K562 (cell line): ENCODE data around the gene TERT. TPM values are rescaled to one million over a fixed set of nuclear protein-coding genes. Genes with fewer than 3 reads are reported as not detected.
"Not testable (repeated sequence)": the region's sequence is repeated elsewhere in the genome, so short reads cannot be mapped to it uniquely, and the experiment has no call there.

ENCODE experiments used
- ATAC-seq: fragments of 200-7000 bp; cut with Tn5 transposase; 3 replicates; pipeline ENCODE4 v1.9.1; 2020; ENCODE audit warnings: moderate library complexity
- BruUV-seq: library from RNA; stranded (reverse); fragments of 400-500 nt; replicated peaks from 2 replicates; lab custom pipeline; 2021; lab: Mats Ljungman, UMichigan
- CTCF ChIA-PET: fragments of 300-600 bp; formaldehyde crosslinking; extraction: SDS; loops from one replicate; lab custom pipeline; 2021; ENCODE audit warnings: low intra/inter-chr PET ratio; lab: Yijun Ruan, JAX
- POLR2A ChIA-PET: fragments of 300-600, 350-650 bp; sonication (Branson Sonifier 250); formaldehyde crosslinking; extraction: SDS; loops from one replicate; lab custom pipeline; 2021; ENCODE audit warnings: antibody characterized with exemption, inconsistent platforms; lab: Yijun Ruan, JAX
- DNase-seq, 4 experiments: peaks; one replicate each; pipeline versions ENCODE4 v3.0.0 to v3.0.0-alpha.2; 2011 to 2018; ENCODE audit warnings: low spot score in 3 of 4, mixed read lengths in 3 of 4; ENCODE audit errors: extremely low read depth in 1 of 4
- FAIRE-seq: peaks from 2 replicates; lab custom pipeline; 2011; peaks lifted over from hg19 to GRCh38; lab: Jason Lieb, UNC
- H2AFZ ChIP-seq: 2 replicates; pipeline ENCODE4 v1.6.0; 2011; ENCODE audit warnings: low read depth, low read length, control low read depth, inconsistent platforms
- H3K27ac ChIP-seq: fragments of 200-600 bp; 3 replicates; pipeline ENCODE4 v1.8.0; 2011; ENCODE audit warnings: low read depth, mild to moderate bottlenecking, control low read depth, inconsistent platforms, low read length, moderate library complexity, mixed read lengths; ENCODE audit errors: extremely low read depth
- H3K27me3 ChIP-seq, 2 experiments: fragments of 300-600 bp in 1 of 2; 2 replicates in 1 of 2; 3 replicates in 1 of 2; pipeline versions ENCODE4 v1.6.0 to v1.8.0; 2011; ENCODE audit warnings: inconsistent platforms in 2 of 2, low read length in 2 of 2, mild to moderate bottlenecking in 1 of 2, mixed read lengths in 1 of 2, moderate library complexity in 1 of 2; ENCODE audit not compliant: control insufficient read depth in 2 of 2, insufficient read depth in 2 of 2
- H3K36me3 ChIP-seq: fragments of 300-600 bp; 3 replicates; pipeline ENCODE4 v1.8.0; 2011; ENCODE audit warnings: mild to moderate bottlenecking, low read length, inconsistent platforms; ENCODE audit not compliant: control insufficient read depth, insufficient read depth
- H3K4me1 ChIP-seq, 2 experiments: fragments of 200-600 bp in 1 of 2; replicated peaks in 1 of 2; 2 replicates in 1 of 2; 3 replicates in 1 of 2; pipeline versions ENCODE4 v1.5.1 to v1.8.0; 2011; ENCODE audit warnings: inconsistent platforms in 2 of 2, low read length in 2 of 2, mild to moderate bottlenecking in 1 of 2, mixed read lengths in 1 of 2, moderate library complexity in 1 of 2; ENCODE audit not compliant: control insufficient read depth in 2 of 2, insufficient read depth in 2 of 2
- H3K4me2 ChIP-seq: 2 replicates; pipeline ENCODE4 v1.6.1; 2011; ENCODE audit warnings: low read length, control low read depth, inconsistent platforms, mixed read lengths; ENCODE audit not compliant: insufficient read depth
- H3K4me3 ChIP-seq: fragments of 200-600 bp; sonication (generic), shearing (Covaris generic); 2 replicates; pipeline ENCODE4 v1.5.1; 2016; ENCODE audit warnings: control low read depth, inconsistent platforms
- H3K79me2 ChIP-seq: fragments of 200-600 bp; 3 replicates; pipeline ENCODE4 v1.8.0; 2011; ENCODE audit warnings: low read length, inconsistent platforms; ENCODE audit not compliant: control insufficient read depth, insufficient read depth
- H3K9ac ChIP-seq, 2 experiments: 2 replicates each; pipeline versions ENCODE4 v1.6.0 to v1.6.1; 2011; ENCODE audit warnings: low read depth in 2 of 2, low read length in 2 of 2, control low read depth in 1 of 2, inconsistent platforms in 1 of 2, mild to moderate bottlenecking in 1 of 2, mixed read lengths in 1 of 2; ENCODE audit not compliant: insufficient read depth in 1 of 2
- H3K9me1 ChIP-seq: one replicate; pipeline ENCODE4 v1.6.0; 2011; ENCODE audit warnings: inconsistent platforms, mild to moderate bottlenecking, low read length, moderate library complexity; ENCODE audit not compliant: control insufficient read depth, insufficient read depth
- H3K9me3 ChIP-seq: replicated peaks from 2 replicates; pipeline ENCODE4 v1.5.1; 2011; ENCODE audit warnings: low read depth, low read length, inconsistent platforms; ENCODE audit not compliant: control insufficient read depth, insufficient read depth
- H4K20me1 ChIP-seq: replicated peaks from 2 replicates; pipeline ENCODE4 v1.6.1; 2011; ENCODE audit warnings: low read length, inconsistent platforms, mixed read lengths; ENCODE audit not compliant: control insufficient read depth, insufficient read depth
- POLR2A ChIP-seq: fragments of 450-650 bp; conservative IDR thresholded peaks from 2 replicates; pipeline ENCODE4 v1.6.1; 2016
- SUPT5H ChIP-seq: fragments of 450-650 bp; IDR thresholded peaks from 2 replicates; pipeline ENCODE4 v1.6.1; 2016
- ZNF263 ChIP-seq: sonication (generic); formaldehyde crosslinking; IDR thresholded peaks from 2 replicates; pipeline ENCODE4 v1.8.0; 2022; ENCODE audit warnings: mild to moderate bottlenecking, missing genetic modification reagents, borderline replicate concordance
- WGBS: fragments of 100-300 bp; shearing (Covaris generic); methylation state at CpG from one replicate; pipeline ENCODE4 v1.1.6; 2016; ENCODE audit warnings: low coverage, mixed read lengths; ENCODE audit not compliant: insufficient coverage; ENCODE audit errors: missing lambda C conversion rate; 5-methylcytosine and 5-hydroxymethylcytosine counted together
- in situ Hi-C: fragments of 300-500 bp; cut with MboI; formaldehyde crosslinking; loops from 4 replicates; pipeline ENCODE4 v1.15.0; 2018; ENCODE audit warnings: inconsistent platforms, mixed read lengths
- intact Hi-C: fragments of 100-400 bp; cut with micrococcal nuclease; formaldehyde crosslinking; loops from 2 replicates; pipeline ENCODE4 v1.14.2; 2022
- polyA plus RNA-seq, 8 experiments: library from polyadenylated mRNA; depleted of rRNA in 4 of 8; stranded (reverse) in 5 of 8; unstranded in 3 of 8; fragments of >200 nt; fragmentation: Nextera tagmentation in 2 of 8; fragmentation: Illumina TruSeq in 1 of 8; extraction: Ambion mirVana in 2 of 8; extraction: Trizol in 1 of 8; gene quantifications; 2 replicates each; pipeline versions ENCODE4 v1.2.1 to v1.2.3, GENCODE V29; 2011 to 2014; ENCODE audit warnings: inconsistent platforms in 1 of 8, missing spikeins in 1 of 8
- total RNA-seq, 7 experiments: library from RNA; depleted of rRNA in 6 of 7; stranded (reverse); fragments of >200 nt in 6 of 7; fragmentation: Illumina TruSeq in 2 of 7; extraction: Trizol in 2 of 7; gene quantifications; 2 replicates each; pipeline versions ENCODE4 v1.2.1 to v1.2.3, GENCODE V29; 2011 to 2021; ENCODE audit warnings: low replicate concordance in 1 of 7
- TF ChIP-seq, protein P1 (sequence below): fragments of 450-650 bp; IDR thresholded peaks from 2 replicates; pipeline ENCODE4 v1.6.1; 2018; ENCODE audit not compliant: partially characterized antibody

Gene TERT
- total and polyA plus RNA-seq, 9 of the 15 experiments (the other 6 are each of a cell fraction or from before 2014, with no cell fraction given): 0.08 to 4.5 (median 0.98) TPM; not detected in 1

DNA sequence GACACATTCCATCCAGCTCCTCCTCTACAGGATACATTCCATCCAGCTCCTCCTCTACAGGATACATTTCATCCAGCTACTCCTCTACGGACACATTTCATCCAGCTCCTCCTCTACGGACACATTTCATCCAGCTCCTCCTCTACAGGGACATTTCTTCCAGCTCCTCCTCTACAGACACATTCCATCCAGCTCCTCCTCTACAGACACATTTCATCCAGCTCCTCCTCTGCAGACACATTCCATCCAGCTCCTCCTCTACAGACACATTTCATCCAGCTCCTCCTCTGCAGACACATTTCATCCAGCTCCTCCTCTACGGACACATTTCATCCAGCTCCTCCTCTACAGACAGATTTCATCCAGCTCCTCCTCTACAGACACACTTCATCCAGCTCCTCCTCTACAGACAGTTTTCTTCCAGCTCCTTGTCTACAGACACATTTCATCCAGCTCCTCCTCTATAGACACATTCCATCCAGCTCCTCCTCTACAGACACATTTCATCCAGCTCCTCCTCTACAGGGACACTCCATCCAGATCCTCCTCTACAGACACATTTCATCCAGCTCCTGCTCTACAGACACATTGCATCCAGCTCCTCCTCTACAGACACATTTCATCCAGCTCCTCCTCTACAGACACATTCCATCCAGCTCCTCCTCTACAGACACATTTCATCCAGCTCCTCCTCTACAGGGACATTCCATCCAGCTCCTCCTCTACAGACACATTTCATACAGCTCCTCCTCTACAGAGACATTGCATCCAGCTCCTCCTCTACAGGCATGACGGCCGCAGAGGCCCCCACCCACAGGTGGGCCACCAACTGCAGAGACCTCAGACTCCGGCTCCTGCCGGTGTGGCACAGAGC lies 33.6 kb upstream of the TERT start:
- H3K9me3 ChIP-seq, in situ Hi-C loops, H3K4me3 ChIP-seq, intact Hi-C loops, H3K9me1 ChIP-seq, ATAC-seq, CTCF ChIA-PET, BruUV-seq, H3K27me3 ChIP-seq, FAIRE-seq, H3K79me2 ChIP-seq, H3K4me2 ChIP-seq, DNase-seq, H3K27ac ChIP-seq, H3K9ac ChIP-seq, H2AFZ ChIP-seq: not testable (repeated sequence)
- 90% methylated on average over 7 of the region's 7 CpGs for WGBS
- POLR2A ChIA-PET: interaction anchor here (4.7 kb wide), 1 partner anchor 11 kb away, joined by 32 read pairs; no protein-coding TSS in a partner anchor
- TF ChIP-seq SUPT5H (peak; percentile 56), POLR2A (peak; percentile 49; the same call in 1 of the 2 replicates)
- Histone ChIP-seq H3K4me1 (peaks cover 0 to 16% of the 10 kb centered on the region in 2 experiments; a peak in 2 of 5 replicates), H4K20me1 (peaks cover 37% of the 10 kb centered on the region), H3K36me3 (peaks cover 75% of the 10 kb centered on the region)

DNA sequence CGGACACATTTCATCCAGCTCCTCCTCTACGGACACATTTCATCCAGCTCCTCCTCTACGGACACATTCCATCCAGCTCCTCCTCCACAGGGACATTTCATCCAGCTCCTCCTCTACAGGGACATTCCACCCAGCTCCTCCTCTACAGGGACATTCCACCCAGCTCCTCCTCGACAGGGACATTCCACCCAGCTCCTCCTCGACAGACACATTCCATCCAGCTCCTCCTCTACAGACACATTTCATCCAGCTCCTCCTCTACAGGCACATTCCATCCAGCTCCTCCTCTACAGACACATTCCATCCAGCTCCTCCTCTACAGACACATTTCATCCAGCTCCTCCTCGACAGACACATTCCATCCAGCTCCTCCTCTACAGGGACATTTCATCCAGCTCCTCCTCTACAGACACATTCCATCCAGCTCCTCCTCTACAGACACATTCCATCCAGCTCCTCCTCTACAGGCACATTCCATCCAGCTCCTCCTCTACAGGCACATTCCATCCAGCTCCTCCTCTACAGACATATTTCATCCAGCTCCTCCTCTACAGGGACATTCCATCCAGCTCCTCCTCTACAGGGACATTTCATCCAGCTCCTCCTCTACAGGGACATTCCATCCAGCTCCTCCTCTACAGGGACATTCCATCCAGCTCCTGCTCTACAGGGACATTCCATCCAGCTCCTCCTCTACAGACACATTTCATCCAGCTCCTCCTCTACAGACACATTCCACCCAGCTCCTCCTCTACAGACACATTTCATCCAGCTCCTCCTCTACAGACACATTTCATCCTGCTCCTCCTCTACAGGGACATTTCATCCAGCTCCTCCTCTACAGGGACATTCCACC lies 32.3 kb upstream of the TERT start:
- ATAC-seq, H3K4me2 ChIP-seq, H3K9ac ChIP-seq, intact Hi-C loops, H3K9me3 ChIP-seq, H2AFZ ChIP-seq, H3K79me2 ChIP-seq, H3K4me3 ChIP-seq, H3K27ac ChIP-seq, FAIRE-seq, CTCF ChIA-PET, in situ Hi-C loops, BruUV-seq, DNase-seq, H3K9me1 ChIP-seq, H3K27me3 ChIP-seq: not testable (repeated sequence)
- H3K4me1 ChIP-seq: peaks cover 0 to 25% of the 10 kb centered on the region in 2 experiments; a peak in 1 of 5 replicates
- WGBS: 80% methylated on average over 6 of the region's 6 CpGs
- POLR2A ChIA-PET: interaction anchor here (1.4 to 4.7 kb wide), 2 partner anchors 10 to 15 kb away, joined by 3 to 32 read pairs; no protein-coding TSS in a partner anchor
- peaks cover 29% of the 10 kb centered on the region for H4K20me1 ChIP-seq
- TF ChIP-seq, protein P1, sequence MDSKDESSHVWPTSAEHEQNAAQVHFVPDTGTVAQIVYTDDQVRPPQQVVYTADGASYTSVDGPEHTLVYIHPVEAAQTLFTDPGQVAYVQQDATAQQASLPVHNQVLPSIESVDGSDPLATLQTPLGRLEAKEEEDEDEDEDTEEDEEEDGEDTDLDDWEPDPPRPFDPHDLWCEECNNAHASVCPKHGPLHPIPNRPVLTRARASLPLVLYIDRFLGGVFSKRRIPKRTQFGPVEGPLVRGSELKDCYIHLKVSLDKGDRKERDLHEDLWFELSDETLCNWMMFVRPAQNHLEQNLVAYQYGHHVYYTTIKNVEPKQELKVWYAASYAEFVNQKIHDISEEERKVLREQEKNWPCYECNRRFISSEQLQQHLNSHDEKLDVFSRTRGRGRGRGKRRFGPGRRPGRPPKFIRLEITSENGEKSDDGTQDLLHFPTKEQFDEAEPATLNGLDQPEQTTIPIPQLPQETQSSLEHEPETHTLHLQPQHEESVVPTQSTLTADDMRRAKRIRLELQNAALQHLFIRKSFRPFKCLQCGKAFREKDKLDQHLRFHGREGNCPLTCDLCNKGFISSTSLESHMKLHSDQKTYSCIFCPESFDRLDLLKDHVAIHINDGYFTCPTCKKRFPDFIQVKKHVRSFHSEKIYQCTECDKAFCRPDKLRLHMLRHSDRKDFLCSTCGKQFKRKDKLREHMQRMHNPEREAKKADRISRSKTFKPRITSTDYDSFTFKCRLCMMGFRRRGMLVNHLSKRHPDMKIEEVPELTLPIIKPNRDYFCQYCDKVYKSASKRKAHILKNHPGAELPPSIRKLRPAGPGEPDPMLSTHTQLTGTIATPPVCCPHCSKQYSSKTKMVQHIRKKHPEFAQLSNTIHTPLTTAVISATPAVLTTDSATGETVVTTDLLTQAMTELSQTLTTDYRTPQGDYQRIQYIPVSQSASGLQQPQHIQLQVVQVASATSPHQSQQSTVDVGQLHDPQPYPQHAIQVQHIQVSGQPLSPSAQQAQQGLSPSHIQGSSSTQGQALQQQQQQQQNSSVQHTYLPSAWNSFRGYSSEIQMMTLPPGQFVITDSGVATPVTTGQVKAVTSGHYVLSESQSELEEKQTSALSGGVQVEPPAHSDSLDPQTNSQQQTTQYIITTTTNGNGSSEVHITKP: peak; percentile 63
- peak; percentile 37; the same call in 1 of the 2 replicates for TF ChIP-seq ZNF263 (CRISPR knock-in tag)
- H3K36me3 ChIP-seq: peaks cover 77% of the 10 kb centered on the region
